Measurements from ENCODE around the gene TNXB. TPM values are rescaled to one million over a fixed set of nuclear protein-coding genes. Genes with fewer than 3 reads are reported as not detected.
A peak's percentile ranks its signal among the peaks of the same experiment; 100 is the strongest.

The TNXB gene
- total and polyA plus RNA-seq, 4 donors = 21.3 to 117 (median 78.3) TPM

DNA sequence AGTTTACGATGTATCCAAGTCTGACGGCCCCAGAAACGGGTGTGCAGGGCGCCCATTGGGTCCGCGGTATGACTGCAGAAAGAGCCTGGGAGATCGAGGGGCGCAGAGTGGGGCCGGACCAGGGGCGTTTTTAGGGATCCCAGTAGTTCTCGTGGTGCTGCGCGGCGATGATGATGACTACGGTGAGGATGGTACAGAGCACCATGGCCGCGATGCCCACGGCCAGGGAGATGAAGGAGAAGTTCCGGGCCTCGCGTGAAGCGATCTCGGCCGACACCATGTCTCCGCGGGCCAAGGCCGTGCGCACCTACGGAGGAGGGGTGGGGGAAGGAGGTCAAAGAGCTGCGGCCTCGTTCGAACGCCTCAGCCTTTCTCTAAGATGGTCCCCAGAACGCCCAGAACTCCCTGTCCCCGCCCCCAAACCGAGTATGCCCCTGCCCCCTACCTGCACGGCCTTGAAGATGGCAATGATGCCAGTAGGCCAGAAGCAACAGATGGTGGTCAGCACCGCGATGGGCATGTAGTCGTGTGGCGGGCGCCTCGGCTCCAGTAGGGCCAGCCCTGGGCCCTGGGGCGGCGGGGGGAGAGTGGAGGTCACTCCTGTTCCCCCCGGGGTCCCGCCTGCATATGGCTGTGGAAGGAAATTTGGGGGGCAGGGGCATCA lies 40.1 kb upstream of the TNXB start:
- DNase-seq (no peak), ATAC-seq (ENCODE audit: insufficient read depth, low FRiP score) (no peak)
- Histone ChIP-seq H3K27me3 (ENCODE audit: control insufficient read depth in 3 of 3, insufficient read depth in 3 of 3, low read length in 2 of 3) (peaks cover 0 to 55% (median 42%) of the 10 kb centered on the region in 3 donors), H3K4me1 (ENCODE audit: control insufficient read depth in 5 of 5, insufficient read depth in 5 of 5, low read length in 5 of 5) (peaks cover 2 to 24% (median 11%) of the 10 kb centered on the region in 5 donors), H3K4me3 (no peak overlapping the region), H3K9me3 (ENCODE audit: control insufficient read depth in 4 of 4, insufficient read depth in 3 of 4, low read length in 3 of 4) (peaks cover 0 to 2% (median 0%) of the 10 kb centered on the region in 4 donors), H3K9ac (ENCODE audit: insufficient read depth in 1 of 2, low read length in 2 of 2) (no peak overlapping the region), H3K27ac (ENCODE audit: low read depth in 1 of 2, low read length in 1 of 2) (no peak overlapping the region), H3K36me3 (ENCODE audit: control insufficient read depth in 4 of 4, insufficient read depth in 4 of 4, low read length in 4 of 4) (no peaks in the 10 kb centered on the region)
- TF ChIP-seq, protein P1, sequence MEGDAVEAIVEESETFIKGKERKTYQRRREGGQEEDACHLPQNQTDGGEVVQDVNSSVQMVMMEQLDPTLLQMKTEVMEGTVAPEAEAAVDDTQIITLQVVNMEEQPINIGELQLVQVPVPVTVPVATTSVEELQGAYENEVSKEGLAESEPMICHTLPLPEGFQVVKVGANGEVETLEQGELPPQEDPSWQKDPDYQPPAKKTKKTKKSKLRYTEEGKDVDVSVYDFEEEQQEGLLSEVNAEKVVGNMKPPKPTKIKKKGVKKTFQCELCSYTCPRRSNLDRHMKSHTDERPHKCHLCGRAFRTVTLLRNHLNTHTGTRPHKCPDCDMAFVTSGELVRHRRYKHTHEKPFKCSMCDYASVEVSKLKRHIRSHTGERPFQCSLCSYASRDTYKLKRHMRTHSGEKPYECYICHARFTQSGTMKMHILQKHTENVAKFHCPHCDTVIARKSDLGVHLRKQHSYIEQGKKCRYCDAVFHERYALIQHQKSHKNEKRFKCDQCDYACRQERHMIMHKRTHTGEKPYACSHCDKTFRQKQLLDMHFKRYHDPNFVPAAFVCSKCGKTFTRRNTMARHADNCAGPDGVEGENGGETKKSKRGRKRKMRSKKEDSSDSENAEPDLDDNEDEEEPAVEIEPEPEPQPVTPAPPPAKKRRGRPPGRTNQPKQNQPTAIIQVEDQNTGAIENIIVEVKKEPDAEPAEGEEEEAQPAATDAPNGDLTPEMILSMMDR (IDR thresholded peaks at IDR 0.05; ENCODE audit: control extremely low read depth, extremely low read depth) = no peak
- 40 to 49% methylated on average over 47 of the region's 47 CpGs for WGBS, 2 donors

DNA sequence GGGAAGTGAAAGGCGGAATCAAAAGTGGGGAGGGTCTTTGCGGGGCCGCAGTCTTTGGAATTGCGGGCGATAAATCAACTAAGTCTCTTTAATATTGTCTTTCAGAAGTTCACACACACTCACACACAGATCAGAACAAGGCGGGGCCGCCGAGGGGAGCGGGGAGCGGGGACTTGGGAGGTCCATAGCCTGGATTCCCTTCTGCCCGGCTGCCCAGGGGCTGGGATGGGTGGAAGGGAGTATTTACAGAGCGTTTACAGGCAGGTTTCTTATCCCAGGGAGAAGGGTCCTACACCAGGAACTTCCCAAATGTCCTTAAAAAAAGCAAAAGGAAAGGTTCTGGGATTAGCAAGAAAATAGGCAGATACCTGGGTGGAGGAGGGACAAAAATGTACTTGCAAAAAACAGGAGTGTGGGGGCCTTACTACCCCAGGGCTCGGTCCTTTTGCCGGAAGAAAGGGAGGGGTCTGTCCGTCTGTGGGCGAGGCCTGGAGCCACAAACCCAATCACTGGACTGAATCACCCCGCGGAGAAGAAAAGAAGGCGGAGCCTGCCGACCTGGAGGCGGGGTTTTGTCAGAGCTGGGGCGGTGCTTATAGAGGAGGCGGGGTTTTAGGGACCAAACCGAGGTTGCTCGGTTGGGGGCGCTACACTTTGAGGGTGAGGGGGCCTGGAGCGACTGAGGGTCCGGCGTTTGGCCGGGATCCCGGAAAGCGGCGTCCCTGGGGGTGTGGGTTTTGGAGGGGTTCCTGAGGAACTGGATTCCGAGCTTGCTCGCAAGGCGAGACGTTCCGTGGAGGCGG lies 39.4 kb upstream of the TNXB start:
- no peak overlapping the region for H3K9ac ChIP-seq (ENCODE audit: insufficient read depth in 1 of 2, low read length in 2 of 2)
- WGBS, 2 donors = 13 to 33% methylated on average over 39 of the region's 39 CpGs
- DNase-seq (peak; percentile 53 to 73 (median 54)), ATAC-seq (ENCODE audit: insufficient read depth, low FRiP score) (peak; percentile 49)
- no peak overlapping the region for H3K27ac ChIP-seq (ENCODE audit: low read depth in 1 of 2, low read length in 1 of 2)
- H3K27me3 ChIP-seq (ENCODE audit: control insufficient read depth in 3 of 3, insufficient read depth in 3 of 3, low read length in 2 of 3) = peaks cover 0 to 55% (median 42%) of the 10 kb centered on the region in 3 donors
- H3K4me3 ChIP-seq = no peak overlapping the region
- H3K4me1 ChIP-seq (ENCODE audit: control insufficient read depth in 5 of 5, insufficient read depth in 5 of 5, low read length in 5 of 5) = peaks cover 2 to 24% (median 11%) of the 10 kb centered on the region in 5 donors
- no peaks in the 10 kb centered on the region for H3K36me3 ChIP-seq (ENCODE audit: control insufficient read depth in 4 of 4, insufficient read depth in 4 of 4, low read length in 4 of 4)
- H3K9me3 ChIP-seq (ENCODE audit: control insufficient read depth in 4 of 4, insufficient read depth in 3 of 4, low read length in 3 of 4) = peaks cover 0 to 2% (median 0%) of the 10 kb centered on the region in 4 donors
- TF ChIP-seq, protein P1 (IDR thresholded peaks at IDR 0.05; ENCODE audit: control extremely low read depth, extremely low read depth) = no peak

DNA sequence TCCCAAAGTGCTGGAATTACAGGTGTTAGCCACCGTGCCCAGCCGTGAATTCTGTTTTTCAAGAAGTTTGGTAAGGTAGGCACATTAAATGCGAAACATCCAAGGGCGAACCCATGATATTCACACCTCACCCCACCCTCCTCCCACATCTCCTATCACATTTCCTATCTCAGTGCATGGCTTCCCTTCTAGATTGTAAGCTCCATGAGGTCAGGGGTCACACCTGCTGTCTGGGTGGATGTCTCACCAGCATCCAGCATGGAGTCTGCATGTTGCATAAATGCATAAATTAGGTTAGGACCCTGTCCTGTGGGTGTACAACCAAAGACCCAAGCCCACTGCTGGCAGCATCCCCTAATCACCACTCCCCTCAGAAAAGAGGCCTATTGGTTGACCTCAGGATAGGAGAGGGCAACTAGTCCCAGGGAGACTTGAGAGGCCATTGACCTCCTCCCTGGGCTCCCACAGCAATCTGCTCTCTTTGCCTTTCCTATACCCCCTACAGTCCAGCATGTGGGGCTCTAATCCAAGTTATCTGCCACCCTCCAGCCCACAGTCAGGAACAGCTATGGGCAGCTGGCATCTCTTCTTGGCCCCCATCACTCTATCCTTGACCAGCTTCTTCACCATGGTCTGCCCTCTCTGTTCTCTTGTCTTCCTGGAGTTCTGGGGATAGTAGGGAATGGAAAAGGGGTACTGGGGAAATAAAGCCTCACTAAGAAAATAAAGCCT lies 38.4 kb upstream of the TNXB start:
- TF ChIP-seq, protein P1 (IDR thresholded peaks at IDR 0.05; ENCODE audit: control extremely low read depth, extremely low read depth) = no peak
- H3K4me3 ChIP-seq = no peak overlapping the region
- peaks cover 0 to 17% (median 7%) of the 10 kb centered on the region in 5 donors for H3K4me1 ChIP-seq (ENCODE audit: control insufficient read depth in 5 of 5, insufficient read depth in 5 of 5, low read length in 5 of 5)
- DNase-seq (no peak), ATAC-seq (ENCODE audit: insufficient read depth, low FRiP score) (no peak)
- peaks cover 0 to 2% (median 0%) of the 10 kb centered on the region in 4 donors for H3K9me3 ChIP-seq (ENCODE audit: control insufficient read depth in 4 of 4, insufficient read depth in 3 of 4, low read length in 3 of 4)
- H3K27me3 ChIP-seq (ENCODE audit: control insufficient read depth in 3 of 3, insufficient read depth in 3 of 3, low read length in 2 of 3) = peaks cover 0 to 57% (median 40%) of the 10 kb centered on the region in 3 donors
- WGBS, 2 donors = 87 to 94% methylated on average over 4 of the region's 4 CpGs
- no peak overlapping the region for H3K9ac ChIP-seq (ENCODE audit: insufficient read depth in 1 of 2, low read length in 2 of 2)
- no peaks in the 10 kb centered on the region for H3K36me3 ChIP-seq (ENCODE audit: control insufficient read depth in 4 of 4, insufficient read depth in 4 of 4, low read length in 4 of 4)
- no peak overlapping the region for H3K27ac ChIP-seq (ENCODE audit: low read depth in 1 of 2, low read length in 1 of 2)

All from lung (tissue), 12 donors.